GM19351 (cell line): ENCODE data around the gene ABHD4.
"Not testable (repeated sequence)": the region's sequence is repeated elsewhere in the genome, so short reads cannot be mapped to it uniquely, and the experiment has no call there.

Experiments used
- ATAC-seq: cut with Tn5 transposase; IDR thresholded peaks from one replicate; pipeline ENCODE4 v1.9.1; 2021; ENCODE audit warnings: mild to moderate bottlenecking, moderate library complexity; ENCODE audit not compliant: unreplicated experiment

Gene ABHD4

GRCh38 chr14:22561366-22561660 is 36.8 kb upstream of the ABHD4 start:
- no peak for ATAC-seq

GRCh38 chr14:22561661-22562579 is 36.2 kb upstream of the ABHD4 start:
- ATAC-seq = no peak

GRCh38 chr14:22563987-22564386 is 34.1 kb upstream of the ABHD4 start:
- ATAC-seq = peak; percentile 33

GRCh38 chr14:22564463-22564862 is 33.6 kb upstream of the ABHD4 start:
- ATAC-seq = no peak

- ATAC-seq = peak; percentile 39
Measured at GRCh38 chr14:22565391-22565945, 32.6 kb upstream of the ABHD4 start.

- not testable (repeated sequence) for ATAC-seq
Measured at GRCh38 chr14:22566266-22566665, 31.8 kb upstream of the ABHD4 start.

GRCh38 chr14:22566845-22567244 is 31.3 kb upstream of the ABHD4 start:
- ATAC-seq = no peak

GRCh38 chr14:22567437-22567836 is 30.7 kb upstream of the ABHD4 start:
- no peak for ATAC-seq

GRCh38 chr14:22569106-22569736 is 28.9 kb upstream of the ABHD4 start:
- no peak for ATAC-seq

- no peak for ATAC-seq
Measured at GRCh38 chr14:22569737-22570131, 28.4 kb upstream of the ABHD4 start.

GRCh38 chr14:22570132-22570949 is 27.8 kb upstream of the ABHD4 start:
- peak; percentile 60 for ATAC-seq

- no peak for ATAC-seq
Measured at GRCh38 chr14:22572562-22573058, 25.5 kb upstream of the ABHD4 start.

GRCh38 chr14:22573804-22574203 is 24.3 kb upstream of the ABHD4 start:
- no peak for ATAC-seq

- no peak for ATAC-seq
Measured at GRCh38 chr14:22577334-22577908, 20.7 kb upstream of the ABHD4 start.

GRCh38 chr14:22579236-22579635 is 18.9 kb upstream of the ABHD4 start:
- ATAC-seq = no peak

- no peak for ATAC-seq
Measured at GRCh38 chr14:22579881-22580280, 18.2 kb upstream of the ABHD4 start.

- ATAC-seq = no peak
Measured at GRCh38 chr14:22580625-22581024, 17.5 kb upstream of the ABHD4 start.

GRCh38 chr14:22583994-22584393 is 14.1 kb upstream of the ABHD4 start:
- no peak for ATAC-seq

- no peak for ATAC-seq
Measured at GRCh38 chr14:22587247-22587646, 10.9 kb upstream of the ABHD4 start.

- not testable (repeated sequence) for ATAC-seq
Measured at GRCh38 chr14:22587677-22588422, 10.2 kb upstream of the ABHD4 start.
